Muscle layer of duodenum (tissue), 2 donors: ENCODE data around the gene GRK7.

Experiments used
- H3K27ac ChIP-seq: one replicate; pipeline ENCODE4 v1.7.0; 2013; ENCODE audit warnings: mild to moderate bottlenecking, low read length
- H3K27me3 ChIP-seq: one replicate; pipeline ENCODE4 v1.7.0; 2013; ENCODE audit warnings: low read depth, mild to moderate bottlenecking, control low read depth, low read length
- H3K36me3 ChIP-seq, 2 donors: one replicate each; pipeline ENCODE4 v1.7.0; 2013; ENCODE audit warnings: low read length in 2 of 2, control low read depth in 1 of 2, mild to moderate bottlenecking in 1 of 2; ENCODE audit not compliant: insufficient read depth in 2 of 2, control insufficient read depth in 1 of 2
- H3K4me1 ChIP-seq, 2 donors: one replicate each; pipeline ENCODE4 v1.7.0; 2013; ENCODE audit warnings: low read length in 2 of 2, mild to moderate bottlenecking in 2 of 2, control low read depth in 1 of 2, moderate library complexity in 1 of 2; ENCODE audit not compliant: insufficient read depth in 2 of 2, control insufficient read depth in 1 of 2
- H3K4me3 ChIP-seq, 2 donors: one replicate each; pipeline ENCODE4 v1.7.0; 2013; ENCODE audit warnings: low read length in 2 of 2, low read depth in 1 of 2, mild to moderate bottlenecking in 1 of 2
- H3K9me3 ChIP-seq, 2 donors: one replicate each; pipeline ENCODE4 v1.7.0; 2013; ENCODE audit warnings: low read length in 2 of 2, control low read depth in 1 of 2, mild to moderate bottlenecking in 1 of 2; ENCODE audit not compliant: control insufficient read depth in 1 of 2
- donor health status: healthy.

The GRK7 gene

DNA sequence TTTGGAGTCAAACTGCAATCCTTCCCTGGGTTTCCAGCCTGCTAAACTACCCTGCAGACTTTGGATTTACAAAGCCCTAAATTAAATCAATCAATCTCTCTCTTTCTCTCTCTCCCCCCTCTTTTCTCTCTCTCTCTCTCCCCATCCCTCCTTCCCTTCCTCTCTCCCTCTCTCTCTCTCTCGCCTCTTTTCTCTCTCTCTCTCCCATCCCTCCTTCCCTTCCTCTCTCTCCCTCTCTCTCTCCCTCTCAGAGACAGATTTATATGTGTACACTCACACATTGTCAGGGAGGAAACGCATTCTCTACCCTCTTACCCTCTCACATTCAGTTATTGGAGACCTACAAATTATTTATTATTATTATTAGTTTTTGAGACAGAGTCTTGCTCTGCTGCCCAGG lies 47.0 kb downstream of the GRK7 start:
- Histone ChIP-seq H3K36me3 (no peaks in the 10 kb centered on the region), H3K4me3 (no peak overlapping the region), H3K27ac (no peak overlapping the region)

DNA sequence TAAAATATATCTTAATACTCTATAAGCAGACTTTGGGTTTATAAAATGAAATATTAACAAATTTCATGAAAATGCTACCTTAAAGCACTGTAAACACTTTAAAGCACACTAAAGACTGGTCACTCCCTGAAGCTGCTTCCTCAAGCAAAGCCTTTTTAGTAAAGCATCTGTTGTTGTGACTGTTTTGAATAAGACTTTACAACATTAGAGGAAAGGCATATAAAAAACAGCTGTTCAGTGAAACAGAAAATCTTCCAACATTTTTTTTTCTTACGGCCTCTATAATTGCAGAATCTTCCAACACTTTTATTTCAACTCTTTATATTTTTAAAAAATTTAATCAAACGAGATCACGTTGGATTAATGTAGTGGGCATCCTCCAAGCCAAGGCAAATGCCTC lies 48.1 kb downstream of the GRK7 start:
- Histone ChIP-seq H3K36me3 (no peaks in the 10 kb centered on the region), H3K27ac (no peak overlapping the region), H3K9me3 (peaks cover 0 to 7% of the 10 kb centered on the region in 2 donors), H3K27me3 (no peaks in the 10 kb centered on the region), H3K4me3 (no peak overlapping the region), H3K4me1 (no peaks in the 10 kb centered on the region)

More for the DNA sequence above, 47.0 kb downstream of the GRK7 start:
- H3K27me3 ChIP-seq, result no peaks in the 10 kb centered on the region
- no peaks in the 10 kb centered on the region for H3K4me1 ChIP-seq
- H3K9me3 ChIP-seq, result no peaks in the 10 kb centered on the region

- H3K27ac ChIP-seq, result no peak overlapping the region
- no peaks in the 10 kb centered on the region for H3K4me1 ChIP-seq
- no peak overlapping the region for H3K4me3 ChIP-seq
- no peaks in the 10 kb centered on the region for H3K36me3 ChIP-seq
- H3K27me3 ChIP-seq, result no peaks in the 10 kb centered on the region
- H3K9me3 ChIP-seq, result peaks cover 0 to 7% of the 10 kb centered on the region in 2 donors
These were observed 48.9 kb downstream of the GRK7 start for GRCh38 chr3:141812084-141812483.

GRCh38 chr3:141812586-141812985 lies 49.4 kb downstream of the GRK7 start:
- Histone ChIP-seq H3K9me3 (peaks cover 0 to 7% of the 10 kb centered on the region in 2 donors), H3K4me3 (no peak overlapping the region), H3K27me3 (no peaks in the 10 kb centered on the region), H3K27ac (no peak overlapping the region), H3K4me1 (no peaks in the 10 kb centered on the region), H3K36me3 (no peaks in the 10 kb centered on the region)
